ENCODE results near the gene EIF2S3B. TPM values are rescaled to one million over a fixed set of nuclear protein-coding genes. Genes with fewer than 3 reads are reported as not detected.

EIF2S3B gene
- 1.3 and 1.5 TPM in 2 replicates for total RNA-seq

DNA sequence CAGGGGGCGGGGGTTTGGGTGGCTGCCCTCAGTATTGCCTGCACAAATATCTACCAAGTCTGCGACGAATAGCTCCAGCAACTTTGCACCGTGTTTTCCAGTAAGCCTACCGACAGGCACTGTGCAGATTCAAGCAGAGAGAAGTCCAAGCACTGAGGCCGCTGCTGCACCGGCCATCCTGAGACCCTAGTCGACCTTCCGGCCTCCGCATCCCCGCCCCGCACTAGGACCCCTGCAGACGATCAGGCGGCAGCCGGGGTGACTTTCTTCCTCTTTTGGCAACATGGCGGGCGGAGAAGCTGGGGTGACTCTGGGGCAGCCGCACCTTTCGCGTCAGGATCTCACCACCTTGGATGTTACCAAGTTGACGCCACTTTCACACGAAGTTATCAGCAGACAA, at the start of gene EIF2S3B:
TSS of gene EIF2S3B (plus strand) at position 271 of the 400 bp plus-strand sequence. CDS start at position 284, 13 bp downstream.

Other genes starting within 250 kb of the EIF2S3B start
- gene KLRD1, start 198.0 kb upstream of the EIF2S3B start, total RNA-seq = under 0.01 and 0.30 TPM in 2 replicates
- gene KLRK1, start 115.8 kb upstream of the EIF2S3B start, total RNA-seq = not detected in 2 replicates
- gene KLRC4, start 96.1 kb upstream of the EIF2S3B start, total RNA-seq = not detected in 2 replicates
- not detected in 2 replicates for gene KLRC3, start 85.3 kb upstream of the EIF2S3B start, total RNA-seq
- not detected in 2 replicates for gene KLRC2, start 69.9 kb upstream of the EIF2S3B start, total RNA-seq
- not detected in 2 replicates for gene KLRC1, start 52.5 kb upstream of the EIF2S3B start, total RNA-seq
- 16.2 and 21.4 TPM in 2 replicates for gene MAGOHB, start 107.7 kb downstream of the EIF2S3B start, total RNA-seq
- 5.0 and 14.3 TPM in 2 replicates for gene STYK1, start 168.2 kb downstream of the EIF2S3B start, total RNA-seq
- gene YBX3, start 217.4 kb downstream of the EIF2S3B start, total RNA-seq = 156 and 217 TPM in 2 replicates

Measured in epithelial cell of umbilical artery (primary cell).